GM18951 (cell line): ENCODE results near the gene SPRY1.

ENCODE experiments used
- POLR2A ChIP-seq: IDR thresholded peaks from 4 replicates; pipeline ENCODE4 v1.6.1; 2011; ENCODE audit warnings: mild to moderate bottlenecking; ENCODE audit not compliant: insufficient read length, insufficient read depth; ENCODE audit errors: extremely low read depth
- in situ Hi-C: fragments of 300-500 bp; cut with MboI; formaldehyde crosslinking; loops from one replicate; pipeline ENCODE4 v1.12.0; 2022; ENCODE audit warnings: low sequenced_read_pairs, mixed read lengths, inconsistent platforms; ENCODE audit not compliant: unreplicated experiment

Gene SPRY1

GRCh38 chr4:123408471-123409084 is 12.0 kb downstream of the SPRY1 start:
- no peak for TF ChIP-seq POLR2A
- in situ Hi-C loops, result no loop called here

DNA sequence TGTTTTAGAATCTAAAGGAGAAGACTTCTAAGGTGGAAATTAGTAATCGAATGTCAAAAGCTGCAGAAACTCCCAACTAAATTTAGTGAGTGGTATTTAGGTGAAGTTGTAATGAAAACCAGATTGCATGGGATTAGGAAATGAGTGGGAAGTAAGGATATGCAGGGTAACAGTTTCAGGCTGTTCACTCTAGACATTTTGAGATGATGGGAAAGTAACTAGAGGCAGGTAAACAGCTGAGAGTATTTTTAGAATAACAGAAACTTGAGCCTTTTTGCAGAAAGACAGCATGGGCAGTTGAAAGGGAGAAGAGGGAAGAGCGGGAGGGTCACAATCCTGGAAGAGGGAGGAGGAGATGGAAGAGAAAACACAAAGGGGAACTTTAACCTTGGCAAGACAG is 12.7 kb downstream of the SPRY1 start:
- in situ Hi-C loops, result no loop called here
- TF ChIP-seq POLR2A, result no peak

- in situ Hi-C loops, result no loop called here
- TF ChIP-seq POLR2A, result no peak
Measured at GRCh38 chr4:123411514-123411913, 14.9 kb downstream of the SPRY1 start.

DNA sequence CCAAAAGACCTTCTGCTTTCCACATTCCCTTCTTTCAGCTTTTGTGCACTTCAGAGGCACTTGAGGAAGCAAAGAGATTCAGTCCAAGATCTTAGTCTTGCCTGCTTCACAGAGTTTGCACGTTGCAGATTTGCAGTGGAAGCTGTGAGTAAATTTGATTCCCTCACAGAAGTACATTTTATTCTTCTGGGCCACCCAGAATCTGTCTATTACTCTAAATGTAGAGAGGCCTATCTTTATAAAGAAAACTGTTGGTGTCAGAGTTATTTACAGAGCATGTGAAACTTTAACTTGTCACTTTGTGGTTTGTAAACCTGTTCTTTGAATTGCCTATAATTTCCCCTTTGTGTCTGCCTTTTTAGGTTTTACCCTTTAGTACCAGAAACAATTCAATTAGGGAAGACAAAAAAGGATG is 15.5 kb downstream of the SPRY1 start:
- in situ Hi-C loops, result no loop called here
- no peak for TF ChIP-seq POLR2A

DNA sequence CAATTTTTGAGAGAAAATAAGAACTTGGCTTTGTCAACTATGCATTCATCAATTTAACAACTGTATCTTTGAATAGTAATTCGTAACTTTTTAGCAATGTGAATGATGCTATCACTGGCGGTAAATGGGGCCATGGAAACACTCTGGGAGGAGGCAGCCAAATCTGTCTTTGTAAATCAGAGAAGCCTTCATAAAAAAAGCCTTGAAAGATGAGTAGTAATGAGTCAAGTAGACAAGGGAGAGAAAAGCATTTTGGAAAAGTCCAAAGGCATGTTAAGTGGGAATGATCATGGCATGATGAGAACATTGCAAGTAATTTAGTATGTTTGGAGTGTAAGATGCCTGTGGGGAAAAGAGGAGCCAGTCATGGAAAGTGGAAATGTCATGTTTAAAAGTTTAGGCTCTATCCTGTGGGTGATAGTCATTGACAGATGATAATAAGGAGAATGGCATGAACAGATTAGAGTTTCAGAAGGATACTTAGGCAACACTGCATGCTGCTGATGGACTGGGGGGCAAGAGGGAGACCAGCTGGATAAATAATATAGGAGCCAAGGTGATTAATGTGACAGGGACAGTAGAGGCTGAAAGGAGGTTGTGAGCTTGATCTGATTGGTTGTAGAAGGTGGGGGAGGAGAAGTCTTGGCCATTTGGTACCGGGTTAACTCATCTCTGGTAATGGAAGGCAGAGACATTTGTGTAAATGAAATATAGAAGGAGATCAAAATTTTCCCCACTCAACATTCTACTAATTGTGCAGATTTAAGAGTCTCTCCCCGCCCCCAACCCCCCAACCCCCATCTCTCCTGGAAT is 16.3 kb downstream of the SPRY1 start:
- in situ Hi-C loops, result no loop called here
- TF ChIP-seq POLR2A, result no peak

DNA sequence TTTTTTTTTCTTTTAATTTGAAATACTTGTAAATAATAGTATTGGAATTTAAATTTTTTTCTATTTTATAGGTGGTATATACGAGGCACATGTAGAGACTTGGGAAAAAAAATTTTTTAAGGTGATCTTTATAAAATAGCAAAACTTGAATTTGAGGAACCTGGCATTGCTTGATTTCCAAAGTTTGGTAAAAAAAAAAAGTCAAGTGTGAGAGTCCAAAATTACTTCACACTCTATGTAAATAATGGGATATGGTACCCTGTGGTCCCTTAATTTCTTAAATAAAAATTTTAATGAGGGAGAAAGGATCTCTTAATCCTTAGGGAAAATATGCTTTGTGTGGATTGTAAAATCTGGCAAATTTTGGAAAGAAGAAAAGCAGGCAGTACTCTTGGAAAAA is 19.0 kb downstream of the SPRY1 start:
- in situ Hi-C loops, result no loop called here

DNA sequence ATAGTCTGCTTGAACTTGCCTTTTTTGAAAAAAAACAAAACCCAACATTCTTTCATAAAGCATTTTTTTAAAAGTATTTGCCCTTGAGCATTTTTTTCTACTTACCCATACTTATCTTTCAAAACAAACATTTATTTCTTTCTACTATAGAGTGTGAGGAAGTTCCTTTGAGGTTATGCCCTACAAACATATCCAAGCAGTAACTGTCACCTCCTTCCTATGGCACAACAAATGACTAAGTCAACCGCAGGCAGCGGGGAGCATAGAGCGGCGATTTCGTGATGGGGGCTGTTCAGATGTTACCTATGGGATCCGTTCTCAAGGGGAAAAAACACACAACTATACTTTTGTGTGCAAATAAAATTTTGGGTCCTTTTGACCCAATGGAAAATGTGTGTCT is 19.4 kb downstream of the SPRY1 start:
- in situ Hi-C loops, result no loop called here
- no peak for TF ChIP-seq POLR2A

More for the DNA sequence above, 19.0 kb downstream of the SPRY1 start:
- TF ChIP-seq POLR2A, result no peak

GRCh38 chr4:123417813-123418212 is 21.2 kb downstream of the SPRY1 start:
- in situ Hi-C loops, result no loop called here
- no peak for TF ChIP-seq POLR2A

DNA sequence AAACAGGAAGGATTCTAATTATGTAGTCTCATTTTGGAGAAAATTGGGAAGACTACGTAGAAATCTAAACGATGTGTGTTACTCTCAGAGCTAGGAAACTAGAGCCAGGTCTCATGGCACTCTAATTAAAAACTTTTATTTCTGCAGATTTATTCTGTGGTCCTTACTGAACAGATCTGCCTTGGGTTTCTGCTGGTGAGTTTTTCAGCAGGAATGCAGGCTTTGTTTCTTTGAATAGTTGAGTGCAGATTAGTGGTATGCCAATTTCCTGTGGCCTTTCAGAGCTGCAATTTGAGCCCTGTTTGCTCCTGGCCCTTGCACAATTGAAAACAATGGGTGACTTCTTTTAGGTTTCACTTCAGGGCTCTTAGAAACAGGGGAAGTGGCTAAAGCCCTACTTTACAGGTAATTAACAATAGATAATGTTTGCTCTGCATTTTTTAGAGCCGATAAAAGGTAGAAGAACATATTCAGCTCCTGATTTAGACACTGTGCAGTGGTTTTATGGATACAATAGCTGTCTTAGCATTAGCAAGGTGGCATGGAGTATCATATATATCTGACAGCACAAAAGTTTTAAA is 21.8 kb downstream of the SPRY1 start:
- in situ Hi-C loops, result no loop called here
- TF ChIP-seq POLR2A, result no peak

GRCh38 chr4:123419885-123420755 is 23.5 kb downstream of the SPRY1 start:
- in situ Hi-C loops, result no loop called here
- TF ChIP-seq POLR2A, result no peak

GRCh38 chr4:123421227-123421936 is 24.8 kb downstream of the SPRY1 start:
- in situ Hi-C loops, result no loop called here

DNA sequence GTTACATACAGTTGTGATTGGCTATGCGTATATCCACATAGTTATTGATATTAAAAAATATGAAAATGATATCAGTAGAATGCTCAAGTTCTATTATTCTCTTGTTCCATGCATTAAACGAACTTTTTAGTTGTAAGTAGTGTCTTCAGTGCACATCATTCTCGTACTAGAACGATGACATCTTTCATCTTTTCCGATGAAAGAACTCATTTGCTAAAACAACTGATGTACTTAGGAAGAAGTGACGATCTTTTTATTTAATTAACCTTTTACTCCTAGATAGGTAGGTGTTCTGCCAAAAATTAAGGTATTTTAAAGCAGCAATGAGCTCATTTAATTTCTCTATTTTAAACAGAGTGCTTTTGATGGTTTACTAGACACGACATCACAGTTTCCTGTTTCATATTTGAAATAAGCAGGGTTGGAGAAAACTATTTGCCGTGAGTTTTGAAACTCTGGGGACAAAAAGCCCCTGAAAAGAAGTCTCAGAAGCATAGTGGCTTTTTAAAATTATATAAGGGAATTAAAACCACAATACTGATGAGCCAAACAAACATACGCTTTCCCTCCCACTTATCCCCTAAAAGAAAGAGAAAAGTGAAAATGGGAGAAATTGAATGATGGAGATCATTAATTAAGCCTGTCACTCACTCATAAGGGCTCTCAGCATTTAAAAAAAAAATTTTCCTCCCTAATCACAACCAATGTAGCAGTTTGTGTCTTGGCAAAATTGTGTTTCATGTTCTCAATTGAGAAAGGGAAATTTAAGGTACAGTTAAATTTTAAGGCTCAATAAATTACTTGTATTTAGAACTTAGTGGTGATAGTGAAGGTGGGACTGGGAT is 25.6 kb downstream of the SPRY1 start:
- TF ChIP-seq POLR2A, result no peak
- in situ Hi-C loops, result no loop called here

More at GRCh38 chr4:123421227-123421936, 24.8 kb downstream of the SPRY1 start:
- TF ChIP-seq POLR2A, result no peak
